ENCODE measurements around the gene CCT7.

CCT7 gene

DNA sequence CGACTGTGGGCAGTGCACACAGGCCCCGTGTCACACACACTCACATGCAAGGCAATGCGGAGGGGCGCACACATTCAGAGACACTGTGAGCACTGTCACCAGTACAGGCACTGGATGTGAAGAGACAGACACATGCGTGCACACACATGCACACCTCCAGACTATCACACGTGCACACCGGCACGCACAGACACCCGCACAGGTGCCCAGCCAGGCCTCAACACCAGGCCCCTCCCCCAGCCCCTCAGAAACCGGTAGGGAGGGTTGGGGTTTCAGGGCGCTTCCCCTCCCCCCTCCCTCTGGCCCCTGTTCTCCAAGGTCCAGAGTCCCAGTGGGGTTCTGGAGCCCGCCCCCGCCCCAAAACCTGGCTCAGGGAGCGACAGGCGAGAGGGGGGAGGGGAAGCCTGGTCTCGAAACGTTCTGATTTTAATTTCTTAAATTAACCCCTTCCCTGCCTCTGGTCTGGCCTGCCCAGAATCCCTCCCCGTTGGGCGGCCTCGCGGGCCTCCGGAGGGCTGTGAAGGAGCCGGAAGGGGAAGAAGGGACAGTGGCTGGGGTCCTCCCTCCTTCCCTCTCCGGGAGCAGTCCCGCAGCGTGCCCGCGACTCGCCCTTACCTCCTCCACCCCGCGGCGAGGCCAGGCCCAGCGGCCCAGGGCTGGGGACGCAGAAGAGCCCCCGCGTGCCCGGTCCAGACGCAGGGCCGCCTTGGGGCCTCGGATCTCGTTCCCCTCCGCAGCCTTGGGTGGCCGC, 49.6 kb downstream of the CCT7 start:
- peak overlapping the region; percentile 75 for H3K4me3 ChIP-seq (ENCODE audit: low read depth, low read length)
- TF ChIP-seq, protein P1, sequence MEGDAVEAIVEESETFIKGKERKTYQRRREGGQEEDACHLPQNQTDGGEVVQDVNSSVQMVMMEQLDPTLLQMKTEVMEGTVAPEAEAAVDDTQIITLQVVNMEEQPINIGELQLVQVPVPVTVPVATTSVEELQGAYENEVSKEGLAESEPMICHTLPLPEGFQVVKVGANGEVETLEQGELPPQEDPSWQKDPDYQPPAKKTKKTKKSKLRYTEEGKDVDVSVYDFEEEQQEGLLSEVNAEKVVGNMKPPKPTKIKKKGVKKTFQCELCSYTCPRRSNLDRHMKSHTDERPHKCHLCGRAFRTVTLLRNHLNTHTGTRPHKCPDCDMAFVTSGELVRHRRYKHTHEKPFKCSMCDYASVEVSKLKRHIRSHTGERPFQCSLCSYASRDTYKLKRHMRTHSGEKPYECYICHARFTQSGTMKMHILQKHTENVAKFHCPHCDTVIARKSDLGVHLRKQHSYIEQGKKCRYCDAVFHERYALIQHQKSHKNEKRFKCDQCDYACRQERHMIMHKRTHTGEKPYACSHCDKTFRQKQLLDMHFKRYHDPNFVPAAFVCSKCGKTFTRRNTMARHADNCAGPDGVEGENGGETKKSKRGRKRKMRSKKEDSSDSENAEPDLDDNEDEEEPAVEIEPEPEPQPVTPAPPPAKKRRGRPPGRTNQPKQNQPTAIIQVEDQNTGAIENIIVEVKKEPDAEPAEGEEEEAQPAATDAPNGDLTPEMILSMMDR (IDR thresholded peaks at IDR 0.05; ENCODE audit: borderline replicate concordance, insufficient read depth, low read depth, low read length): no peak

DNA sequence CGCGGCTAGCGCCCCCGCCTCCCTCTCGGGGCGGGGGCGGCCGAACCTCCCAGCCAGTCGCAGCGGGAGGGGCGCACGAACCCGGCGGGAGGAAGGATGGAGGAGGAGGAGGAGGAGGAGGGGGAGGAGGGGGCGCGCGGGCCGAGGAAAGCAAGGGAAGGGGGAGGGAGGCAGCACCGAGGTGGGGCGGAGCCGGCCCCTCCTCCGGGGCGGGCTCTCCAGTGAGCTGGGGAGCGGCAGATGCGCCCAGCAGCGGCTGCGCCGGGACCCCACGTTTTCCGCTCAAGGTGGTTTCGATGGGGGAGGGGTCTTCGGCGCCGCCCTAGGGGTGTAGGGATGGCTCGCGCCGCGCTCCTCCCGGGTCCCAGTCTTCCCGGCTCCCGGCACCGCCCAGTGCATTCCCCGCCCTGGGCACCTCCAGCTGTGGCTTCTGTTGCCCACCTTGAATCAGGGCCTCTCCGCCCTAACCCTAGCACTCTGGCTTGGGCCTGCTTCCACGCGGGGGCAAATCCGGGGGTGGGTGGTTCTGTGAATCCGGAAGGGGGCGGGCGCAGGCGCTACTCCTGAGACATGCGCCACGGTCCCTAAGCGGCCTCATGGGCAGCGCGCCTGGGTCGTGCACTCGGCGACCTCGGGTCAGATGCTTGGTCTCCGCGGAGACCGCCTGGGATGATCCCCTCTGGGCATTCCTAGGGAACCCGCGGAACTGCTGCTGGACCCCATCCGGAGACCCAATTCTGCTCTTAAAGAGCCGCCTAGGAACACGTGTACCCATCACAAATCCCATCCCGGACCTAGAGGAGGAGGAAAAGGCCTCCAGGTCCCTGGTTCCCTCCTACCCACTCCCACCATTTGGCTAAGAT, 50.4 kb downstream of the CCT7 start, which contains the start of gene FBXO41:
Gene FBXO41, minus strand, starts transcription at position 183 of the 863 bp plus-strand sequence. CDS start 14,848 bp downstream, outside the sequence.
- TF ChIP-seq, protein P1 (IDR thresholded peaks at IDR 0.05; ENCODE audit: borderline replicate concordance, insufficient read depth, low read depth, low read length): 0 out of 2 replicates have a peak, but pooled peaks have one; percentile 3
- peak within 1 kb of the TSS; percentile 75 for H3K4me3 ChIP-seq (ENCODE audit: low read depth, low read length)

DNA sequence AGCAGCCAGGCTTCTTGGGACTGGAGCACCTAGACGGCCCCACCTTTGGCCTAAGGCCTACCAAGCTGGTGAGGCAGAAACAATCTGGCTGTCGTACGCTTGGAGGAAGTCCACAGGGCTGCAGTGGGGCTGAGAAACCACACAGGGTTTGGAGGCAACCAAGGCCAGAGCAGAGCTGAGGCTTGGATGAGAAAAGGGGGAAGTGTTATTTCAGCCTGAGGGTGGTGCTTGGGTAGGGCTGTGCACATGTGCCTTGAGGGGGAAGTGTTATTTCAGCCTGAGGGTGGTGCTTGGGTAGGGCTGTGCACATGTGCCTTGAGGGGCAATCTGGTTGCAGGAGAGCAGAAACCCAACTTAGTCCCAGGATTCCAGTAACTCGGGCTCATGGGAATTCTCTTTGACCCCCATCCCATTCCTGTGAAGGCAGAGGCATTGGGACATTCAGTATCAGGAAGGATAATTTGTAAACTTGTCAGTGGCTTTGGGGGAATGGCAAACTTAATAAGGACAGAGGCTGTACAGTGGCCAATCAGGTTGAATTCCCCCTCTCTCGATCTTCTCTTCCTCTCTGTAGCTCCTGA, 51.1 kb downstream of the CCT7 start:
- peak overlapping the region; percentile 75 for H3K4me3 ChIP-seq (ENCODE audit: low read depth, low read length)
- TF ChIP-seq, protein P1 (IDR thresholded peaks at IDR 0.05; ENCODE audit: borderline replicate concordance, insufficient read depth, low read depth, low read length): peak; percentile 6; the same call in 1 of the 2 replicates

DNA sequence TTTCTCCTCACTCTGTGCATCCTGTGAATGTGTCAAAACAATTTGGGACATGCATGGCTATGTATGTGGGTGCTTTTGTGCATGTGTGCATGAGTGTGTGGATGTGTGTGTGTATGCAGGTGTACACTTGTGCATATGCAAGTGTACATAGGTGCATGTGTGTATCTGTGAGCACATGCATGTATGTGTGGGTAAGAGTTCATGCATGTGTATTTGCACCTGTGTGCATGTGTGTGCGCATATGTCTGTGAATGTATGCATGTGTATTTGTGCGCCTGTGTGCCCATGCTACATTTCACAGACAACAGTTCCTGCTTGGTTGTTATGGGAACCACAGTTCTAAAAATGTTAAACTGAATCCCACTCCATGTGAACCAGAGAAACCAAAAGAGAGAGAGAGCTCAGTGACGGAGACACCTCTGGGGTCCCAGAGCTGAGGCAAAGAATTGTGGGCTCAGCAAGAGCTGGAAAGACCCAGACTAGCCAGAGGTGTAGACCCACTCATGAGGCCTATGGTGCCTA, 52.1 kb downstream of the CCT7 start:
- TF ChIP-seq, protein P1 (IDR thresholded peaks at IDR 0.05; ENCODE audit: borderline replicate concordance, insufficient read depth, low read depth, low read length): no peak
- no peak overlapping the region for H3K4me3 ChIP-seq (ENCODE audit: low read depth, low read length)

DNA sequence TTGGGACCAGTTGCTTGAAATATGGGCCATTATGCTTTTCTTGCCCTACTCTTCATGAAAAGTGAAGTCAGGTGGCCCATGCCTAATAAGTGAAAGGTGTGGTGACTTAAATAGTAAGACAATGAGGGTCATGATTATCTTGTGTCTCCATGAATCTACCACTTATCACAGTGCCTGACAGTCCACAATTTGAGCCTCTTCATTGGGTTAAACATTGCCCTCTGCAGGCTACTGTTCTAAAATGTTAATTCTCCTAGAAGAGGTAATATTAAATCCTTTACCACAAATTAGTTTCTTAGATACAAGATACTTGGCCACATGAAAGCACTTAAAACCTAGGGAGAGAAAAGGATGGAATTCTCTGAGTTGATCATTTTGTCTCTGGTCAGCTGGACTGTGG, 55.2 kb downstream of the CCT7 start:
- TF ChIP-seq, protein P1 (IDR thresholded peaks at IDR 0.05; ENCODE audit: borderline replicate concordance, insufficient read depth, low read depth, low read length): 0 out of 2 replicates have a peak, but pooled peaks have one; percentile 3
- no peak overlapping the region for H3K4me3 ChIP-seq (ENCODE audit: low read depth, low read length)

DNA sequence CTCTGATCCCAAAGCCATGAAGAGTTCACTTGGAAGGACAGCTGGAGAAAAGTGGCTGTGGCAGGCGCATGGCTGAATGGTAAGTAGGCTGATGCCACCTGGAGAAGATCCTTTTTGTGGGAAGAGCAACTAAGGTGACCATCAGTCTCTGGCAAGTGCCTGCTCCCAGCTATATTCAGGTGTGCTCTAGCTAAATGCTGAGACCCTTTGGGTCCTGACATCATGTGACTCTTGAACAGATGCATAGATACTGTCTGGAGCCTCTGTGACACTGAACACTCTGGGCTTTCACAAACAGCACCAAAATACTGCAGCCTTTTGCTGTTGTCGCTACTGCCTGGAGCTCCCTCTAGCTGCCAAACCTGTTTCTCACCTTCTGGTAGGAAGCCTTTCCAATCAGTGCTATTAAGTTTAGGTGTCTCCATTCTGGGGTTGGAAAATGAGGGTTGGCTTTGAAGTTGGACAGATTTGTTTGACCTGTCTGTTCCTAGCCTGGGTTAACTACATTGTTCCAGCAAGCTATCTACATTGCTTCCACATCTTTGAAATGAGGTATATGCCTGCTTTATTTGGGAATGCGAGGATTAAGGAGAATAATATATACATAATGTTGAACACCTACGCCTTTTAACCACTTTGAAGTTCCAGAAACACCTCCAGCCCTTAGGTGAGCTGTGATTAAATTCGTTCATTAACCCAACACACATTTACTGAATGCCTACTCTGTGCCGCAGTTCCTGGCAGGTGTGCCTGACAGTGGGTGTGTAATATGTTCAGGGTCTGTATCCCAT, 56.1 kb downstream of the CCT7 start:
- TF ChIP-seq, protein P1 (IDR thresholded peaks at IDR 0.05; ENCODE audit: borderline replicate concordance, insufficient read depth, low read depth, low read length): peak; percentile 82
- H3K4me3 ChIP-seq (ENCODE audit: low read depth, low read length): no peak overlapping the region

Data from GM12875 (cell line).